Hepatocyte (in vitro differentiated cells): Measurements from ENCODE around the gene SYCE3. TPM values are rescaled to one million over a fixed set of nuclear protein-coding genes. Genes with fewer than 3 reads are reported as not detected.

Experiments used
- DNase-seq: peaks from one replicate; pipeline ENCODE4 v3.0.0-alpha.2; 2016; ENCODE audit warnings: low spot score
- H2AFZ ChIP-seq: fragments of 200-600 bp; sonication (generic); 2 replicates; pipeline ENCODE4 v1.6.0; 2016; ENCODE audit warnings: antibody characterized with exemption, mild to moderate bottlenecking
- H3K27ac ChIP-seq: fragments of 200-600 bp; sonication (generic); 2 replicates; pipeline ENCODE4 v1.5.1; 2016; ENCODE audit warnings: mild to moderate bottlenecking
- H3K27me3 ChIP-seq: fragments of 200-600 bp; sonication (generic); 2 replicates; pipeline ENCODE4 v1.6.1; 2016
- H3K36me3 ChIP-seq: fragments of 200-600 bp; sonication (generic); replicated peaks from 2 replicates; pipeline ENCODE4 v1.5.1; 2016; ENCODE audit warnings: low read depth; ENCODE audit not compliant: insufficient read depth
- H3K4me1 ChIP-seq: fragments of 200-600 bp; sonication (generic); 2 replicates; pipeline ENCODE4 v1.5.1; 2016; ENCODE audit warnings: mild to moderate bottlenecking, moderate library complexity; ENCODE audit not compliant: insufficient read depth
- H3K4me2 ChIP-seq: fragments of 200-600 bp; sonication (generic); 2 replicates; pipeline ENCODE4 v1.6.0; 2016
- H3K4me3 ChIP-seq: fragments of 200-600 bp; sonication (generic); 2 replicates; pipeline ENCODE4 v1.5.1; 2016; ENCODE audit warnings: mild to moderate bottlenecking
- H3K79me2 ChIP-seq: fragments of 200-600 bp; sonication (generic); 2 replicates; pipeline ENCODE4 v1.6.0; 2017; ENCODE audit warnings: mild to moderate bottlenecking
- H3K9me2 ChIP-seq: fragments of 200-600 bp; sonication (generic); replicated peaks from 2 replicates; pipeline ENCODE4 v1.6.0; 2017; ENCODE audit warnings: mild to moderate bottlenecking; ENCODE audit not compliant: insufficient read depth
- H3K9me3 ChIP-seq: fragments of 200-600 bp; sonication (generic); 2 replicates; pipeline ENCODE4 v1.5.1; 2016; ENCODE audit warnings: low read depth, mild to moderate bottlenecking
- H4K20me1 ChIP-seq: fragments of 200-600 bp; sonication (generic); 2 replicates; pipeline ENCODE4 v1.6.0; 2016; ENCODE audit warnings: mild to moderate bottlenecking; ENCODE audit not compliant: insufficient read depth, poor library complexity, severe bottlenecking
- CTCF ChIP-seq: fragments of 200-600 bp; sonication (generic); IDR thresholded peaks from 2 replicates; pipeline ENCODE4 v1.5.1; 2016; ENCODE audit warnings: antibody characterized with exemption, mild to moderate bottlenecking; ENCODE audit not compliant: poor library complexity
- EZH2 ChIP-seq: fragments of 200-600 bp; sonication (generic); IDR thresholded peaks from 2 replicates; pipeline ENCODE4 v1.6.1; 2016; ENCODE audit warnings: antibody characterized with exemption, mild to moderate bottlenecking, borderline replicate concordance
- EZH2phosphoT487 ChIP-seq: fragments of 200-600 bp; sonication (generic); IDR thresholded peaks from one replicate; pipeline ENCODE4 v1.6.1; 2018; ENCODE audit warnings: antibody characterized with exemption, mild to moderate bottlenecking, low read depth, moderate library complexity; ENCODE audit not compliant: unreplicated experiment, severe bottlenecking
- WGBS: methylation state at CpG from one replicate; pipeline ENCODE4 v1.1.6; 2016; ENCODE audit warnings: low lambda C conversion rate; ENCODE audit errors: missing lambda C conversion rate; 5-methylcytosine and 5-hydroxymethylcytosine counted together
- polyA plus RNA-seq: library from polyadenylated mRNA; unstranded; fragments of >200 nt; fragmentation: Nextera tagmentation; extraction: Ambion mirVana; gene quantifications from 2 replicates; pipeline ENCODE4 v1.2.1, GENCODE V29; 2016
- total RNA-seq: library from RNA; depleted of rRNA; stranded (reverse); fragments of >200 nt; gene quantifications from 2 replicates; pipeline ENCODE4 v1.2.3, GENCODE V29; 2014

SYCE3 gene
- total and polyA plus RNA-seq, 2 experiments from 2014 or later, result 1.4 TPM; not detected in 1

- H3K4me3 ChIP-seq, result no peak overlapping the region
- TF ChIP-seq CTCF, result no peak
- no peak for TF ChIP-seq EZH2phosphoT487
- no peak for TF ChIP-seq EZH2
- H3K9me3 ChIP-seq, result no peaks in the 10 kb centered on the region
- no peaks in the 10 kb centered on the region for H3K9me2 ChIP-seq
- no peaks in the 10 kb centered on the region for H3K36me3 ChIP-seq
- WGBS, result 68% methylated on average over 13 of the region's 19 CpGs
- no peaks in the 10 kb centered on the region for H3K4me1 ChIP-seq
- peaks cover 22% of the 10 kb centered on the region for H3K27me3 ChIP-seq
- no peaks in the 10 kb centered on the region for H3K79me2 ChIP-seq
- no peak overlapping the region for H2AFZ ChIP-seq
- H4K20me1 ChIP-seq, result no peaks in the 10 kb centered on the region
- H3K4me2 ChIP-seq, result no peak overlapping the region
- no peak overlapping the region for H3K27ac ChIP-seq
- DNase-seq, result no peak
These were observed 43.6 kb upstream of the SYCE3 start for GRCh38 chr22:50606165-50606945.

DNA sequence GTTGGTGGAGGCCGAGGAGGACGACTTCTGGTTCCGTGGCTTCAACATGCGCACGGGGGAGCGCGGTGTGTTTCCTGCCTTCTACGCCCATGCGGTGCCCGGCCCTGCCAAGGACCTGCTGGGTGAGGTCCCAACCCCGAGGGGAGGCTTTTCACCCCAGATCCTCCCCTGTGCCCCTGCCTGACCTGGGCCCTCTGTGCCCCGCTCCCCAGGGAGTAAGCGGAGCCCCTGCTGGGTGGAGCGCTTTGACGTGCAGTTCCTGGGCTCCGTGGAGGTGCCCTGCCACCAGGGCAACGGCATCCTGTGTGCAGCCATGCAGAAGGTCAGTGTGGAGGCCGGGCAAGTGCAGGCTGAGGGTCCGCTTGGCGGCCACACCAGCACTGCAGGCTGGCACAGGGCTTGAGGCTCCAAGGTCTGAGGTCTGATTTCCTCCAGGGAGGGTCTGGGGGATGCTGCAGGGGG is 42.9 kb upstream of the SYCE3 start:
- no peak overlapping the region for H3K27ac ChIP-seq
- TF ChIP-seq EZH2phosphoT487, result no peak
- TF ChIP-seq CTCF, result no peak
- TF ChIP-seq EZH2, result no peak
- no peaks in the 10 kb centered on the region for H3K79me2 ChIP-seq
- no peaks in the 10 kb centered on the region for H3K9me3 ChIP-seq
- H2AFZ ChIP-seq, result no peak overlapping the region
- no peaks in the 10 kb centered on the region for H4K20me1 ChIP-seq
- H3K9me2 ChIP-seq, result no peaks in the 10 kb centered on the region
- no peaks in the 10 kb centered on the region for H3K36me3 ChIP-seq
- H3K27me3 ChIP-seq, result peaks cover 27% of the 10 kb centered on the region
- peaks cover 3% of the 10 kb centered on the region for H3K4me1 ChIP-seq
- no peak overlapping the region for H3K4me3 ChIP-seq
- WGBS, result 93% methylated on average over 16 of the region's 20 CpGs
- no peak for DNase-seq
- no peak overlapping the region for H3K4me2 ChIP-seq

GRCh38 chr22:50605002-50605612 is 42.4 kb upstream of the SYCE3 start:
- Histone ChIP-seq H3K4me1 (peaks cover 3% of the 10 kb centered on the region), H4K20me1 (no peaks in the 10 kb centered on the region), H3K4me3 (no peak overlapping the region), H3K9me2 (no peaks in the 10 kb centered on the region), H3K9me3 (no peaks in the 10 kb centered on the region), H3K27me3 (peaks cover 27% of the 10 kb centered on the region), H2AFZ (no peak overlapping the region), H3K27ac (no peak overlapping the region), H3K36me3 (no peaks in the 10 kb centered on the region), H3K4me2 (no peak overlapping the region), H3K79me2 (no peaks in the 10 kb centered on the region)
- DNase-seq, result no peak
- TF ChIP-seq EZH2 (no peak), CTCF (no peak), EZH2phosphoT487 (no peak)
- WGBS, result 94% methylated on average over 23 of the region's 23 CpGs
